Peyer's patch (tissue), 4 donors: ENCODE results near the gene NACC2. TPM values are rescaled to one million over a fixed set of nuclear protein-coding genes. Genes with fewer than 3 reads are reported as not detected.

Experiments used
- DNase-seq, 3 donors: peaks; one replicate each; pipeline ENCODE4 v3.0.0-alpha.2; 2017 to 2019
- H3K27ac ChIP-seq, 4 donors: fragments of 200-600 bp; sonication (generic); one replicate each; pipeline ENCODE4 v1.5.1; 2016 to 2019
- H3K27me3 ChIP-seq, 2 donors: fragments of 200-600 bp; sonication (generic); one replicate each; pipeline ENCODE4 v1.5.1; 2019
- H3K36me3 ChIP-seq, 3 donors: fragments of 200-600 bp; sonication (generic); one replicate each; pipeline ENCODE4 v1.5.1; 2016 to 2019
- H3K4me1 ChIP-seq, 4 donors: fragments of 200-600 bp; sonication (generic); one replicate each; pipeline ENCODE4 v1.5.1; 2016 to 2019
- H3K4me3 ChIP-seq, 4 donors: fragments of 200-600 bp; sonication (generic); 1 replicate in 3 of 4; 2 replicates in 1 of 4; pipeline ENCODE4 v1.5.1; 2016 to 2019; ENCODE audit warnings: mild to moderate bottlenecking in 1 of 4
- H3K9me3 ChIP-seq, 4 donors: fragments of 200-600 bp; sonication (generic); one replicate each; pipeline ENCODE4 v1.5.1; 2016 to 2019; ENCODE audit warnings: mild to moderate bottlenecking in 1 of 4
- POLR2A ChIP-seq, 2 donors: fragments of 450-650 bp; IDR thresholded peaks; one replicate each; pipeline ENCODE4 v1.5.1; 2017; ENCODE audit warnings: antibody characterized with exemption in 2 of 2, mild to moderate bottlenecking in 2 of 2, moderate library complexity in 2 of 2
- total RNA-seq, 4 donors: library from RNA; depleted of rRNA; stranded (reverse); fragments of >200 nt; gene quantifications; one replicate each; pipeline ENCODE4 v1.1.0, GENCODE V29; 2016
- TF ChIP-seq, protein P1 (sequence below), 6 experiments: fragments of 450-650 bp in 4 of 6; fragments of 200-600 bp in 2 of 6; sonication (generic) in 1 of 6; IDR thresholded peaks; one replicate each; pipeline ENCODE4 v1.5.1; 2017 to 2019; ENCODE audit warnings: antibody characterized with exemption in 6 of 6, mild to moderate bottlenecking in 3 of 6, moderate library complexity in 1 of 6

Gene NACC2
- total RNA-seq, 4 donors from 2014 or later, result 8.3 to 24.3 (median 23.1) TPM

DNA sequence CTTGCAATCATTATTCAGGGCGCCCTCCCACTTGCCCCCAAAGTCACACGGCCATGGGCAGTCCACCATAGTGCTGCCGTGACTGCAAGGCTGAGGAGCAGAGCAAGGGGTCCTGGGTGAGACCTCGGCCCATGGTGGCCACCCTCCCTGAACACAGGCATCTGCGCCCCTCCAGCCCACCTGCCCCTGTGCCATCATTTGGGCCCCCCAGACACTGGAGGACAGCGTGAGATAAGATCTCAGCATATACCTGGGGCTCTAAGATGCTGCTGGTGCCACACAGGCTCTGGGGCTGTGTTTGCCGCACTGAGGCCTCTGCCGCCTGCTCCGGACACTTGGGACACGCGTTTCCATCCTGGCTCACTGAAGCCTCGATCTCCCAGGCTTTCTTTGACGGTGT is 20.1 kb upstream of the NACC2 start:
- DNase-seq, result no peak
- Histone ChIP-seq H3K4me1 (peaks cover 2 to 37% (median 22%) of the 10 kb centered on the region in 4 donors), H3K9me3 (no peaks in the 10 kb centered on the region), H3K27ac (no peak overlapping the region), H3K36me3 (peaks cover 0 to 18% (median 0%) of the 10 kb centered on the region in 3 donors), H3K27me3 (no peaks in the 10 kb centered on the region), H3K4me3 (no peak overlapping the region)
- TF ChIP-seq, protein P1, sequence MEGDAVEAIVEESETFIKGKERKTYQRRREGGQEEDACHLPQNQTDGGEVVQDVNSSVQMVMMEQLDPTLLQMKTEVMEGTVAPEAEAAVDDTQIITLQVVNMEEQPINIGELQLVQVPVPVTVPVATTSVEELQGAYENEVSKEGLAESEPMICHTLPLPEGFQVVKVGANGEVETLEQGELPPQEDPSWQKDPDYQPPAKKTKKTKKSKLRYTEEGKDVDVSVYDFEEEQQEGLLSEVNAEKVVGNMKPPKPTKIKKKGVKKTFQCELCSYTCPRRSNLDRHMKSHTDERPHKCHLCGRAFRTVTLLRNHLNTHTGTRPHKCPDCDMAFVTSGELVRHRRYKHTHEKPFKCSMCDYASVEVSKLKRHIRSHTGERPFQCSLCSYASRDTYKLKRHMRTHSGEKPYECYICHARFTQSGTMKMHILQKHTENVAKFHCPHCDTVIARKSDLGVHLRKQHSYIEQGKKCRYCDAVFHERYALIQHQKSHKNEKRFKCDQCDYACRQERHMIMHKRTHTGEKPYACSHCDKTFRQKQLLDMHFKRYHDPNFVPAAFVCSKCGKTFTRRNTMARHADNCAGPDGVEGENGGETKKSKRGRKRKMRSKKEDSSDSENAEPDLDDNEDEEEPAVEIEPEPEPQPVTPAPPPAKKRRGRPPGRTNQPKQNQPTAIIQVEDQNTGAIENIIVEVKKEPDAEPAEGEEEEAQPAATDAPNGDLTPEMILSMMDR (IDR thresholded peaks at IDR 0.05), result no peak

DNA sequence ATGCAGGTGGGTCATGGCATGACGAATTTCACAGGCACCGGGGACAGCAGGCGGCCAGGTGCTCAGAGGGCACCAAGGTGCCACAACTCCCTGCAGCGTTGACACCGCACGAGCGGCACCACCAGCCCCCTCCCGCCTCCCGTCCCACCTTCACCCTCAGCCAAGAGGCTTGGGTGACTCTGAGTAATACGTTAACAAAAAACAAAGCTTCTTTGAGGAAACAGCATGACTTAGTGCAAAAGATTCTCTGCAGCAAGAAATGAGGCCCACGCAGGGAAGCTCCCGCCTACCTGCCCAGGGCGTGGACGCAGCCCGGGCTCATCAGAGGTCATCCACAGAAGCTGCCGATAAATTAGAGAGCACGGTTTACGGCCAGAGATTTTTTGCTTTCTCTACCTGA is 19.5 kb upstream of the NACC2 start:
- DNase-seq, result no peak
- no peak overlapping the region for H3K27ac ChIP-seq
- peaks cover 0 to 18% (median 0%) of the 10 kb centered on the region in 3 donors for H3K36me3 ChIP-seq
- no peak for TF ChIP-seq POLR2A (IDR thresholded peaks at IDR 0.05)
- TF ChIP-seq, protein P1 (IDR thresholded peaks at IDR 0.05), result no peak
- no peak overlapping the region for H3K4me3 ChIP-seq
- H3K9me3 ChIP-seq, result no peaks in the 10 kb centered on the region
- H3K27me3 ChIP-seq, result no peaks in the 10 kb centered on the region
- H3K4me1 ChIP-seq, result peaks cover 6 to 37% (median 25%) of the 10 kb centered on the region in 4 donors

DNA sequence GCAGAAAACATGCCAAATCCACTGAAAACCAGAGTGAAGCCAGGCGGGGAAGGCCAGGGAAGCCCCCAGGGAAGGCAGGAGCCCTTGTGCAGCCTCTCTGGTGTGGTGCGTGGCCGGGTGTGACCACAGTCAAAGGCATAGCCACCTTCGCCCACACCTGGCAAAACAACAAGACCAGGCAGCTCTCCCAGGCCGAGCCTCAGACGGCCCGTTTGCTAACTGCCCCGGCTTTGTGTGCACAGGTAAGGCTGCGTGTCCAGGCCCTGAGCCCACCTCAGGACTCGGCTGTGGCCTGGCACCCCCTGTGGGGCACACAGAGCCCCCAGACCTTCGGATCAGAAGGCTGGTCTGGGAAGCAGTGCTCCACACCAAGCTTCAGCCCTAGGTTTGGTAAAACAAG is 17.5 kb upstream of the NACC2 start:
- Histone ChIP-seq H3K4me1 (peaks cover 21 to 48% (median 29%) of the 10 kb centered on the region in 4 donors), H3K27ac (no peak overlapping the region), H3K36me3 (peaks cover 0 to 18% (median 0%) of the 10 kb centered on the region in 3 donors)

DNA sequence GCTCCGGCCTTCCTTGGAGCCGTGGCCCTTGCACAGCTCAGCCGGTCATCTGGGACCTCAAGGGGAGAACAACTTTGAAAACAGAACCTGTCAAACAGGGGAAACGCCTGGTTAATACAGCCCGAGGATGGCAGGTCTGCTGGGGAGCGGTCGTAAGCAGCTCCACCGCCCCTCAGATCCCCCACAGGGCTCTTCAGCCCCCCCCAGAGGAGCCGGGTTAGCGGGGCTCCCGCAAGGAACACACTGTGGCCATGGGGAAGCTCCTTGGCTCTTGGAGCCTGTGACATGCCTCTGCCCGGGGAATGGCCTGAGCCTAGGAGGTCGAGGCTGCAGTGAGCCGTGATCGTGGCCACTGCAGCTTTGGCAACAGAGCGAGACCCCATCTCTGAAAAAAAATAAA is 16.8 kb upstream of the NACC2 start:
- H3K9me3 ChIP-seq, result no peaks in the 10 kb centered on the region
- H3K27me3 ChIP-seq, result no peaks in the 10 kb centered on the region
- TF ChIP-seq, protein P1 (IDR thresholded peaks at IDR 0.05), result no peak
- TF ChIP-seq POLR2A (IDR thresholded peaks at IDR 0.05), result no peak
- DNase-seq, result no peak
- no peak overlapping the region for H3K27ac ChIP-seq
- H3K4me1 ChIP-seq, result peaks cover 21 to 48% (median 30%) of the 10 kb centered on the region in 4 donors
- peaks cover 0 to 18% (median 0%) of the 10 kb centered on the region in 3 donors for H3K36me3 ChIP-seq
- no peak overlapping the region for H3K4me3 ChIP-seq

More for the DNA sequence above, 17.5 kb upstream of the NACC2 start:
- Histone ChIP-seq H3K27me3 (no peaks in the 10 kb centered on the region), H3K9me3 (no peaks in the 10 kb centered on the region), H3K4me3 (no peak overlapping the region)
- DNase-seq, result no peak
- TF ChIP-seq, protein P1 (IDR thresholded peaks at IDR 0.05), result no peak
- no peak for TF ChIP-seq POLR2A (IDR thresholded peaks at IDR 0.05)

DNA sequence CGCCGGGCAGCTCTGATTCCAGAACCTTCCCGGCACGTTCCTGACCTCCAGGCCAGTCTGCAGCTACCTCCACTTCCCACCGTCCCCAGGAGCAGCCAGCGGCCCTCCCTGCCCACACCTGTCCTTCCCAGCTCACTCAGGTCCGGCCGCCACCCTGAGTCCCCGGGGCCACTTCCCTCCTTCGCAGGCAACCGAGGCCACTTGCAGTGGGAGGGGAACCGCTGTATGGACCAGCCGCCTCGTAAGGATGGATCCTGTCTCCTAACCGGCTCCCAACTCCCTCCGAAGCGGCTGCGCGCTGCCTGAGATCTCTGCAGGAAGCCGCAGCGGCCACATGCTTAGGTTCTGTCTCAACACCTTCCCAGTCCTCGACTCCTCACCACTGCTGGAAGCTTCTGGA is 16.1 kb upstream of the NACC2 start:
- H3K27me3 ChIP-seq, result no peaks in the 10 kb centered on the region
- H3K4me3 ChIP-seq, result no peak overlapping the region
- DNase-seq, result no peak
- peak overlapping the region in 1 of 4 donors; percentile 75 for H3K27ac ChIP-seq
- peaks cover 21 to 50% (median 37%) of the 10 kb centered on the region in 4 donors for H3K4me1 ChIP-seq
- H3K36me3 ChIP-seq, result peaks cover 0 to 12% (median 0%) of the 10 kb centered on the region in 3 donors
- TF ChIP-seq, protein P1 (IDR thresholded peaks at IDR 0.05), result no peak
- no peak for TF ChIP-seq POLR2A (IDR thresholded peaks at IDR 0.05)
- no peaks in the 10 kb centered on the region for H3K9me3 ChIP-seq
